AG10803 (cell line): Measurements from ENCODE around the gene OSBPL10.
"Not testable (repeated sequence)": the region's sequence is repeated elsewhere in the genome, so short reads cannot be mapped to it uniquely, and the experiment has no call there.

ENCODE experiments used
- DNase-seq: peaks from one replicate; pipeline ENCODE4 v3.0.0; 2010; ENCODE audit warnings: low read depth
- H3K4me3 ChIP-seq: 2 replicates; pipeline ENCODE4 v1.5.1; 2011; ENCODE audit warnings: mild to moderate bottlenecking, low read length, control low read depth
- TF ChIP-seq, protein P1 (sequence below): conservative IDR thresholded peaks from 2 replicates; pipeline ENCODE4 v1.5.1; 2011; ENCODE audit warnings: mild to moderate bottlenecking, low read length, control low read depth, inconsistent platforms

OSBPL10 gene

DNA sequence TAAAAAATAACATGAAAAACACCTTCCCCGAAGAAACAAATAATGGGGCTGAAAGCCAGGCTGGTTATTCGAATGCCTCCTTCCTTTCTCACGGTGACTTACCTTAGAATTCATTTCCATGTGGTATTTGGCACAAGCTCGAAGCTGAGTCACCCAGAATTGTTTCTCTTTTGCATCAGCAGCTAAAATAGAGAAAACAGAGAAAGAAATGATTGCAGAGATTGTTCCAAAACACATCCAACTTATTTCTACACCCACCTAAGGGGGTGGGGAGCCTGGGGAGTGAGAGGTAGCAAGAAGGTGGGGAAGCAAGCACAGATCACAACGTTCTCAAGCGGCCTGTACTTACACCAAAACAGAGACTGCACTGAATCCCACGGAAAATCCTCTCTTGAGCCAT lies 104.7 kb downstream of the OSBPL10 start:
- peak; percentile 44 for DNase-seq
- TF ChIP-seq, protein P1, sequence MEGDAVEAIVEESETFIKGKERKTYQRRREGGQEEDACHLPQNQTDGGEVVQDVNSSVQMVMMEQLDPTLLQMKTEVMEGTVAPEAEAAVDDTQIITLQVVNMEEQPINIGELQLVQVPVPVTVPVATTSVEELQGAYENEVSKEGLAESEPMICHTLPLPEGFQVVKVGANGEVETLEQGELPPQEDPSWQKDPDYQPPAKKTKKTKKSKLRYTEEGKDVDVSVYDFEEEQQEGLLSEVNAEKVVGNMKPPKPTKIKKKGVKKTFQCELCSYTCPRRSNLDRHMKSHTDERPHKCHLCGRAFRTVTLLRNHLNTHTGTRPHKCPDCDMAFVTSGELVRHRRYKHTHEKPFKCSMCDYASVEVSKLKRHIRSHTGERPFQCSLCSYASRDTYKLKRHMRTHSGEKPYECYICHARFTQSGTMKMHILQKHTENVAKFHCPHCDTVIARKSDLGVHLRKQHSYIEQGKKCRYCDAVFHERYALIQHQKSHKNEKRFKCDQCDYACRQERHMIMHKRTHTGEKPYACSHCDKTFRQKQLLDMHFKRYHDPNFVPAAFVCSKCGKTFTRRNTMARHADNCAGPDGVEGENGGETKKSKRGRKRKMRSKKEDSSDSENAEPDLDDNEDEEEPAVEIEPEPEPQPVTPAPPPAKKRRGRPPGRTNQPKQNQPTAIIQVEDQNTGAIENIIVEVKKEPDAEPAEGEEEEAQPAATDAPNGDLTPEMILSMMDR: no peak
- no peak overlapping the region for H3K4me3 ChIP-seq

DNA sequence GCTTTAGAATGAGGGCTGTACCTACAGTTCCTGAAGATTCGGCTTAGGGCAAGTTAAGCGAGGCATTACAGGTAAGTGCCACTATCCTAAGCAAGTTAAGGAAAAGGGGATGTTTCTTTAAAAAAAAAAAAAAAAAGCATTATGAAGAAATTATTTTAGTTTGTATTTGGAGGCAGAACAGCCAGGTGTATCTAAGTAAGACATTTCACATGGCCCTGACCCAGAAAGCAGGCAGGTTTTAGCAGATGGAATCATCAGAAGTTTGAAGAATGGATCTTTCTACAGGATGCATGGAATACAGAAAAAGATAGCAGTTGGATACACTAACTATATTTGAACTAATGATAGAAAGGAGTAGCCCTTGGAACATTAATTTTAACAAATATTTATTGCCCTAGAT lies 105.6 kb downstream of the OSBPL10 start:
- TF ChIP-seq, protein P1: no peak
- no peak overlapping the region for H3K4me3 ChIP-seq
- DNase-seq: no peak

DNA sequence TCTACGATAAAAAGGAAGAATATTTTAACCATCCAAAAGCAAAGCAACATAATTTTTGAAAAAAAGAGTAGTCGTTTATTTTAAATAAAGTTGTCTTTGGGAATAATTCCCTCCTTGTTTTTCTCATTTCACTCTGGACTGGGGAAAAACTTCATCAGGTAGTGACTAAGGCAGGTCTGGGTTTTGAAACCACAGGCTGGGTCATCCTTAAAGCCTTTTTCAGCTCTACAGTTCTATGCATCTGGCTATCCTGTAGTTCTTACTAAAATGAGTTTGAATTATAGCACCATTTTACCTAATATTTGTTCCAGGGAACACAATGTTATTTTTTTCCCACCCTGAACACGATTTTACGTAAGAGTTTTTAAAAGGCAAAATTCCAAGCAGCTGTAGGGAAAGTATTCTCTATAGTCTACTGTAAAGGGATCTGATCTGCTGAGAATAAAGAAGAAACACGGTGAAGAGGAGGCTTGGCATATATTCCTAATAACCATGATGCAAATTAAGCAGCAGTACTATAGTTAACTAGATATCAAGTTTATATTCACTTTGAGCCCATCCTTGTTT lies 107.7 kb downstream of the OSBPL10 start:
- no peak overlapping the region for H3K4me3 ChIP-seq
- TF ChIP-seq, protein P1: no peak
- no peak for DNase-seq

DNA sequence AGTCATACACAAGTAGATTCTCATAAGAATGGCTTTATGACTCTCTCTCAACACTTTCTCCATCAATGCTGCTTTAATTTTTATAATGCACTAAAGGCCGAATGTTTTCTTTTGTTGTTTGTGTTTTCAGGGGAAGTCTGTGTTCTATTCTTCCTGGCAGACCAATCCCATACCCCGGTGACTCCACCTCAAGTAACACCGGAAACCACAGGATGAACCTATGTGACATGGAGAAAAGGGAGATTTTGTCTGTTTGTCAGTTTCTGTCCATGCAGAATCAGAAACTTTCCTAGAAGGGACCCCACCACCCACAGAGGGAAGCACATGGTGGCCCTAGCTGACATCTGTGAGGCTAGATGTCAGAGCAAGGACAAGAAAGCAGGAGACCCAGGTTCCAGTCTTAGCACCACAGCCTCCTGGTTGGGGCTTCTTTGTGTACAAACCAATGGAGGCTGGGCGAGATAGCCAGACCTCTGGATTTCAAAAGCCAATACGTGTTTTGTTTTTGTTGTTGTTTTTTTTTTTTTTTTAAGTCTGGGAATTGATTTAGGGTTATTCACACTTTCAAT lies 109.0 kb downstream of the OSBPL10 start:
- no peak overlapping the region for H3K4me3 ChIP-seq
- TF ChIP-seq, protein P1: no peak
- no peak for DNase-seq

DNA sequence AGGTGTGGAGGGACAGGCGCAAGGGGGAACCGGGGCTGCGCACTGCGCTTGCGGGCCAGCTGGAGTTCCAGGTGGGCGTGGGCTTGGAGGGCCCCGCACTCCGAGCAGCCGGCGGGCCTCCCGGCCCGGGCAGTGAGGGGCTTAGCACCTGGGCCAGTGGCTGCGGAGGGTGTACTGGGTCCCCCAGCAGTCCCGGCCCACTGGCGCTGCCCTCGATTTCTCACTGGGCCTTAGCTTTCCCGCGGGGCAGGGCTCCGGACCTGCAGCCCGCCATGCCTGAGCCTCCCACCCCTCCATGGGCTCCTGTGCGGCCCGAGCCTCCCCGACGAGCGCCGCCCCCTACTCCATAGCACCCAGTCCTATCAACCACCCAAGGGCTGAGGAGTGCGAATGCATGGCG lies 111.0 kb downstream of the OSBPL10 start:
- H3K4me3 ChIP-seq, DNase-seq: not testable (repeated sequence)

DNA sequence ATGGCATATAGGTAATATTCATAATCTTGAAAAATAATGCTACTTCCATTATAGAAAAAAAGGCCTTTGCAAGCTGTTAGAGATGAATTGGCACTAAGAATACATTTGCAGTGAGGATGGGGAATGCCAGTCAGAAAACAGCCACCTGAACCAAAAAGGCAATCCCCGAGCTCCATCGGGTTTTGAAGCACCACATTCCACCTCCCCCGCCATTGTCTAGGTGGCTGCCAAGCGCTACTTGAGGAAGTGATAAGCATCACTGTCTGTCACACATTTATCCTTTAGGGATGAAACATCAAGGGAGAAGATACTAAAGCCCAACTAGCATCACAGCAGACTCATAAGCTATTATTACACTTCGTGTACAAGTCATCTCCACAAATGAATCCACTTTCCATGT lies 112.8 kb downstream of the OSBPL10 start:
- no peak overlapping the region for H3K4me3 ChIP-seq
- TF ChIP-seq, protein P1: no peak
- no peak for DNase-seq

DNA sequence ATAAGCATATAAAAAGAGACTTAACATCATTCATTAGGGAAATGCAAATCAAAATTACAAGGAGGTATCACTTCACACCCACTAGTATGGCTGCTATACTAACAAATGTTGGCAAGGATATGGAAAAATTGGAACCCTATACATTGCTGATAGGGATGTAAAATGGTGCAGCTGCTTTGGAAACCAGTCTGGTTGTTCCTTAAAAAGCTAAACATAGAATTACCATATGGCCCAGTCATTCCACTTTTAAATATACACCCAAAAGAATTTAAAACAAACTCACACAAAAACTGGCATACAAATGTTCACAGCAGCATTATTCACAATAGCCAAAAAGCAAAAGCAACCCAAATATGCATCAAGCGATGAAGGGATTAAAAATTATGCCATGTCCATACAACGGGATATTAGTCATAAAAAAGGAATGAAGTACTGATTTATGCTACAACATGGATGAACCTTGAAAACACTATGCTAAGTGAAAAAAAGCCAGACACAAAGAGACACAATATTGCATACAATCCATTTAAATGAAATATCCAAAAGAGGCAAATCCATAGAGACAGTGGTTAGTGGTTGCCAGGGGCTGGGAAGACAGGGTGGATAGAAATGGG lies 118.3 kb downstream of the OSBPL10 start:
- no peak for DNase-seq
- TF ChIP-seq, protein P1: no peak
- H3K4me3 ChIP-seq: no peak overlapping the region
